K562 (cell line): ENCODE data around the gene CGB8. TPM values are rescaled to one million over a fixed set of nuclear protein-coding genes. Genes with fewer than 3 reads are reported as not detected.

Source experiments
- ATAC-seq: fragments of 200-7000 bp; cut with Tn5 transposase; 3 replicates; pipeline ENCODE4 v1.9.1; 2020; ENCODE audit warnings: moderate library complexity
- BruUV-seq: library from RNA; stranded (reverse); fragments of 400-500 nt; replicated peaks from 2 replicates; lab custom pipeline; 2021; lab: Mats Ljungman, UMichigan
- CTCF ChIA-PET: fragments of 300-600 bp; formaldehyde crosslinking; extraction: SDS; loops from one replicate; lab custom pipeline; 2021; ENCODE audit warnings: low intra/inter-chr PET ratio; lab: Yijun Ruan, JAX
- POLR2A ChIA-PET: fragments of 300-600, 350-650 bp; sonication (Branson Sonifier 250); formaldehyde crosslinking; extraction: SDS; loops from one replicate; lab custom pipeline; 2021; ENCODE audit warnings: antibody characterized with exemption, inconsistent platforms; lab: Yijun Ruan, JAX
- DNase-seq, 4 experiments: peaks; one replicate each; pipeline versions ENCODE4 v3.0.0 to v3.0.0-alpha.2; 2011 to 2018; ENCODE audit warnings: low spot score in 3 of 4, mixed read lengths in 3 of 4; ENCODE audit errors: extremely low read depth in 1 of 4
- FAIRE-seq: peaks from 2 replicates; lab custom pipeline; 2011; peaks lifted over from hg19 to GRCh38; lab: Jason Lieb, UNC
- H2AFZ ChIP-seq: 2 replicates; pipeline ENCODE4 v1.6.0; 2011; ENCODE audit warnings: low read depth, low read length, control low read depth, inconsistent platforms
- H3K27ac ChIP-seq: fragments of 200-600 bp; 3 replicates; pipeline ENCODE4 v1.8.0; 2011; ENCODE audit warnings: low read depth, mild to moderate bottlenecking, control low read depth, inconsistent platforms, low read length, moderate library complexity, mixed read lengths; ENCODE audit errors: extremely low read depth
- H3K27me3 ChIP-seq, 2 experiments: fragments of 300-600 bp in 1 of 2; 2 replicates in 1 of 2; 3 replicates in 1 of 2; pipeline versions ENCODE4 v1.6.0 to v1.8.0; 2011; ENCODE audit warnings: inconsistent platforms in 2 of 2, low read length in 2 of 2, mild to moderate bottlenecking in 1 of 2, mixed read lengths in 1 of 2, moderate library complexity in 1 of 2; ENCODE audit not compliant: control insufficient read depth in 2 of 2, insufficient read depth in 2 of 2
- H3K36me3 ChIP-seq: fragments of 300-600 bp; 3 replicates; pipeline ENCODE4 v1.8.0; 2011; ENCODE audit warnings: mild to moderate bottlenecking, low read length, inconsistent platforms; ENCODE audit not compliant: control insufficient read depth, insufficient read depth
- H3K4me1 ChIP-seq, 2 experiments: fragments of 200-600 bp in 1 of 2; replicated peaks in 1 of 2; 2 replicates in 1 of 2; 3 replicates in 1 of 2; pipeline versions ENCODE4 v1.5.1 to v1.8.0; 2011; ENCODE audit warnings: inconsistent platforms in 2 of 2, low read length in 2 of 2, mild to moderate bottlenecking in 1 of 2, mixed read lengths in 1 of 2, moderate library complexity in 1 of 2; ENCODE audit not compliant: control insufficient read depth in 2 of 2, insufficient read depth in 2 of 2
- H3K4me2 ChIP-seq: 2 replicates; pipeline ENCODE4 v1.6.1; 2011; ENCODE audit warnings: low read length, control low read depth, inconsistent platforms, mixed read lengths; ENCODE audit not compliant: insufficient read depth
- H3K4me3 ChIP-seq: fragments of 200-600 bp; sonication (generic), shearing (Covaris generic); 2 replicates; pipeline ENCODE4 v1.5.1; 2016; ENCODE audit warnings: control low read depth, inconsistent platforms
- H3K79me2 ChIP-seq: fragments of 200-600 bp; 3 replicates; pipeline ENCODE4 v1.8.0; 2011; ENCODE audit warnings: low read length, inconsistent platforms; ENCODE audit not compliant: control insufficient read depth, insufficient read depth
- H3K9ac ChIP-seq, 2 experiments: 2 replicates each; pipeline versions ENCODE4 v1.6.0 to v1.6.1; 2011; ENCODE audit warnings: low read depth in 2 of 2, low read length in 2 of 2, control low read depth in 1 of 2, inconsistent platforms in 1 of 2, mild to moderate bottlenecking in 1 of 2, mixed read lengths in 1 of 2; ENCODE audit not compliant: insufficient read depth in 1 of 2
- H3K9me1 ChIP-seq: one replicate; pipeline ENCODE4 v1.6.0; 2011; ENCODE audit warnings: inconsistent platforms, mild to moderate bottlenecking, low read length, moderate library complexity; ENCODE audit not compliant: control insufficient read depth, insufficient read depth
- H3K9me3 ChIP-seq: replicated peaks from 2 replicates; pipeline ENCODE4 v1.5.1; 2011; ENCODE audit warnings: low read depth, low read length, inconsistent platforms; ENCODE audit not compliant: control insufficient read depth, insufficient read depth
- H4K20me1 ChIP-seq: replicated peaks from 2 replicates; pipeline ENCODE4 v1.6.1; 2011; ENCODE audit warnings: low read length, inconsistent platforms, mixed read lengths; ENCODE audit not compliant: control insufficient read depth, insufficient read depth
- NFRKB ChIP-seq: fragments of 450-650 bp; IDR thresholded peaks from 2 replicates; pipeline ENCODE4 v1.6.1; 2016; ENCODE audit warnings: low read depth
- SIN3A ChIP-seq, 2 experiments: fragments of 150-350 bp in 1 of 2; IDR thresholded peaks; 2 replicates each; pipeline ENCODE4 v1.6.1; 2011 to 2016; ENCODE audit warnings: borderline replicate concordance in 2 of 2, low read depth in 2 of 2, low read length in 2 of 2, mild to moderate bottlenecking in 2 of 2, moderate library complexity in 2 of 2; ENCODE audit not compliant: control insufficient read depth in 1 of 2
- ZMIZ1 ChIP-seq, 2 experiments: fragments of 150-350 bp in 1 of 2; IDR thresholded peaks; 2 replicates each; pipeline ENCODE4 v1.6.1; 2012 to 2016; ENCODE audit warnings: low read depth in 2 of 2, low read length in 2 of 2, mild to moderate bottlenecking in 1 of 2, moderate library complexity in 1 of 2
- ZNF232 ChIP-seq: sonication (generic); formaldehyde crosslinking; IDR thresholded peaks from 2 replicates; pipeline ENCODE4 v1.8.0; 2022; ENCODE audit warnings: mild to moderate bottlenecking, missing genetic modification reagents
- WGBS: fragments of 100-300 bp; shearing (Covaris generic); methylation state at CpG from one replicate; pipeline ENCODE4 v1.1.6; 2016; ENCODE audit warnings: low coverage, mixed read lengths; ENCODE audit not compliant: insufficient coverage; ENCODE audit errors: missing lambda C conversion rate; 5-methylcytosine and 5-hydroxymethylcytosine counted together
- in situ Hi-C: fragments of 300-500 bp; cut with MboI; formaldehyde crosslinking; loops from 4 replicates; pipeline ENCODE4 v1.15.0; 2018; ENCODE audit warnings: inconsistent platforms, mixed read lengths
- intact Hi-C: fragments of 100-400 bp; cut with micrococcal nuclease; formaldehyde crosslinking; loops from 2 replicates; pipeline ENCODE4 v1.14.2; 2022
- polyA plus RNA-seq, 8 experiments: library from polyadenylated mRNA; depleted of rRNA in 4 of 8; stranded (reverse) in 5 of 8; unstranded in 3 of 8; fragments of >200 nt; fragmentation: Nextera tagmentation in 2 of 8; fragmentation: Illumina TruSeq in 1 of 8; extraction: Ambion mirVana in 2 of 8; extraction: Trizol in 1 of 8; gene quantifications; 2 replicates each; pipeline versions ENCODE4 v1.2.1 to v1.2.3, GENCODE V29; 2011 to 2014; ENCODE audit warnings: inconsistent platforms in 1 of 8, missing spikeins in 1 of 8
- total RNA-seq, 7 experiments: library from RNA; depleted of rRNA in 6 of 7; stranded (reverse); fragments of >200 nt in 6 of 7; fragmentation: Illumina TruSeq in 2 of 7; extraction: Trizol in 2 of 7; gene quantifications; 2 replicates each; pipeline versions ENCODE4 v1.2.1 to v1.2.3, GENCODE V29; 2011 to 2021; ENCODE audit warnings: low replicate concordance in 1 of 7

CGB8 gene
- total and polyA plus RNA-seq, 9 of the 15 experiments (the other 6 are each of a cell fraction or from before 2014, with no cell fraction given): not detected

- Histone ChIP-seq H3K27ac (no peak overlapping the region), H3K27me3 (peaks cover 17 to 42% of the 10 kb centered on the region in 2 experiments; a peak in 4 of 5 replicates), H3K9me1 (no peaks in the 10 kb centered on the region), H3K36me3 (no peaks in the 10 kb centered on the region), H3K9ac (no peak overlapping the region), H3K4me3 (no peak overlapping the region), H3K4me2 (no peak overlapping the region), H3K79me2 (no peaks in the 10 kb centered on the region), H3K9me3 (no peaks in the 10 kb centered on the region), H2AFZ (no peak overlapping the region)
- ATAC-seq (no peak), DNase-seq (no peak), FAIRE-seq (no peak)
- ChIA-PET CTCF (no interaction called here), POLR2A (interaction anchor here (0.7 to 1.6 kb wide), 5 partner anchors 10 to 62 kb away, joined by 3 to 6 read pairs (median 3); no protein-coding TSS in a partner anchor)
- WGBS: 36% methylated on average over 20 of the region's 21 CpGs
- intact Hi-C loops (loop anchor here (5.0 kb wide), 1 partner anchor 283 kb away; no protein-coding TSS in a partner anchor), in situ Hi-C loops (no loop called here)
- TF ChIP-seq ZNF232 (CRISPR knock-in tag) (no peak), NFRKB (no peak), ZMIZ1 (IDR thresholded peaks at IDR 0.05; ENCODE audit: low read depth in 2 of 2, low read length in 2 of 2) (no peak), SIN3A (IDR thresholded peaks at IDR 0.05; ENCODE audit: borderline replicate concordance in 2 of 2, control insufficient read depth in 1 of 2, low read depth in 2 of 2, low read length in 2 of 2) (no peak)
- TF ChIP-seq, all 486 proteins: peak for 0
- BruUV-seq: no TSS peak
- Histone ChIP-seq H3K4me1 (peaks cover 9 to 35% of the 10 kb centered on the region in 2 experiments; a peak in 4 of 5 replicates), H4K20me1 (no peaks in the 10 kb centered on the region)
These were observed 21.5 kb upstream of the CGB8 start for GRCh38 chr19:49070416-49070815.
